ENCODE measurements around the gene P2RY2.

P2RY2 gene

GRCh38 chr11:73225851-73226250 is 7.8 kb downstream of the P2RY2 start:
- Histone ChIP-seq H3K27ac (ENCODE audit: low read length) (no peak overlapping the region), H3K9me3 (ENCODE audit: insufficient read depth, low read length) (no peaks in the 10 kb centered on the region), H3K79me2 (ENCODE audit: low read length) (no peaks in the 10 kb centered on the region), H3K4me1 (ENCODE audit: low read length) (no peaks in the 10 kb centered on the region), H3K27me3 (ENCODE audit: low read depth, low read length) (no peaks in the 10 kb centered on the region), H2AFZ (ENCODE audit: low read depth, low read length) (no peak overlapping the region), H3K4me2 (ENCODE audit: low read length) (no peak overlapping the region), H3K36me3 (replicated peaks; ENCODE audit: low read depth, low read length) (no peaks in the 10 kb centered on the region), H3K9ac (ENCODE audit: low read length) (no peak overlapping the region), H3K4me3 (ENCODE audit: low read length) (no peak overlapping the region), H4K20me1 (ENCODE audit: insufficient read depth, low read length) (no peaks in the 10 kb centered on the region)
- TF ChIP-seq CTCF (IDR thresholded peaks at IDR 0.05; ENCODE audit: low read depth, low read length): no peak
- TF ChIP-seq EZH2phosphoT487 (IDR thresholded peaks at IDR 0.05; ENCODE audit: low read depth): no peak

GRCh38 chr11:73226297-73227006 is 8.4 kb downstream of the P2RY2 start:
- Histone ChIP-seq H2AFZ (ENCODE audit: low read depth, low read length) (no peak overlapping the region), H3K4me2 (ENCODE audit: low read length) (no peak overlapping the region), H4K20me1 (ENCODE audit: insufficient read depth, low read length) (no peaks in the 10 kb centered on the region), H3K36me3 (replicated peaks; ENCODE audit: low read depth, low read length) (no peaks in the 10 kb centered on the region), H3K4me1 (ENCODE audit: low read length) (no peaks in the 10 kb centered on the region), H3K4me3 (ENCODE audit: low read length) (no peak overlapping the region), H3K9me3 (ENCODE audit: insufficient read depth, low read length) (no peaks in the 10 kb centered on the region), H3K9ac (ENCODE audit: low read length) (no peak overlapping the region), H3K27me3 (ENCODE audit: low read depth, low read length) (no peaks in the 10 kb centered on the region), H3K79me2 (ENCODE audit: low read length) (no peaks in the 10 kb centered on the region), H3K27ac (ENCODE audit: low read length) (no peak overlapping the region)
- no peak for TF ChIP-seq EZH2phosphoT487 (IDR thresholded peaks at IDR 0.05; ENCODE audit: low read depth)
- no peak for TF ChIP-seq CTCF (IDR thresholded peaks at IDR 0.05; ENCODE audit: low read depth, low read length)

GRCh38 chr11:73227571-73228211 is 9.6 kb downstream of the P2RY2 start:
- Histone ChIP-seq H3K9ac (ENCODE audit: low read length) (no peak overlapping the region), H3K9me3 (ENCODE audit: insufficient read depth, low read length) (no peaks in the 10 kb centered on the region), H2AFZ (ENCODE audit: low read depth, low read length) (no peak overlapping the region), H3K27me3 (ENCODE audit: low read depth, low read length) (no peaks in the 10 kb centered on the region), H3K36me3 (replicated peaks; ENCODE audit: low read depth, low read length) (no peaks in the 10 kb centered on the region), H3K79me2 (ENCODE audit: low read length) (no peaks in the 10 kb centered on the region), H3K27ac (ENCODE audit: low read length) (no peak overlapping the region), H3K4me1 (ENCODE audit: low read length) (no peaks in the 10 kb centered on the region), H3K4me3 (ENCODE audit: low read length) (no peak overlapping the region), H3K4me2 (ENCODE audit: low read length) (no peak overlapping the region), H4K20me1 (ENCODE audit: insufficient read depth, low read length) (no peaks in the 10 kb centered on the region)
- TF ChIP-seq EZH2phosphoT487 (IDR thresholded peaks at IDR 0.05; ENCODE audit: low read depth): no peak
- TF ChIP-seq CTCF (IDR thresholded peaks at IDR 0.05; ENCODE audit: low read depth, low read length): no peak

- H3K27ac ChIP-seq (ENCODE audit: low read length): no peak overlapping the region
Observed at GRCh38 chr11:73228268-73229134, 10.4 kb downstream of the P2RY2 start.

More at GRCh38 chr11:73228268-73229134, 10.4 kb downstream of the P2RY2 start:
- Histone ChIP-seq H4K20me1 (ENCODE audit: insufficient read depth, low read length) (no peaks in the 10 kb centered on the region), H3K79me2 (ENCODE audit: low read length) (no peaks in the 10 kb centered on the region), H3K27me3 (ENCODE audit: low read depth, low read length) (no peaks in the 10 kb centered on the region), H3K4me2 (ENCODE audit: low read length) (no peak overlapping the region), H3K36me3 (replicated peaks; ENCODE audit: low read depth, low read length) (no peaks in the 10 kb centered on the region), H3K4me1 (ENCODE audit: low read length) (no peaks in the 10 kb centered on the region), H3K9ac (ENCODE audit: low read length) (no peak overlapping the region), H3K9me3 (ENCODE audit: insufficient read depth, low read length) (no peaks in the 10 kb centered on the region), H3K4me3 (ENCODE audit: low read length) (no peak overlapping the region), H2AFZ (ENCODE audit: low read depth, low read length) (no peak overlapping the region)
- TF ChIP-seq EZH2phosphoT487 (IDR thresholded peaks at IDR 0.05; ENCODE audit: low read depth): no peak
- no peak for TF ChIP-seq CTCF (IDR thresholded peaks at IDR 0.05; ENCODE audit: low read depth, low read length)
